K562 (cell line): ENCODE data around the gene MYL12A. TPM values are rescaled to one million over a fixed set of nuclear protein-coding genes. Genes with fewer than 3 reads are reported as not detected.

Experiments
- CCAR2 ChIP-seq: fragments of 200-400 bp; formaldehyde crosslinking; IDR thresholded peaks from 2 replicates; pipeline ENCODE4 v1.6.1; 2017; ENCODE audit warnings: mild to moderate bottlenecking, low read depth, low read length
- CEBPG ChIP-seq, 3 experiments: fragments of 200-800 bp in 1 of 3; sonication (Bioruptor generic) in 1 of 3; sonication (generic) in 1 of 3; formaldehyde crosslinking in 1 of 3; IDR thresholded peaks in 2 of 3; conservative IDR thresholded peaks in 1 of 3; 2 replicates each; pipeline versions ENCODE4 v1.6.1 to v1.8.0; 2016 to 2022; ENCODE audit warnings: missing compliant biosample characterization in 2 of 3, missing genetic modification characterization in 2 of 3, mild to moderate bottlenecking in 1 of 3, missing genetic modification reagents in 1 of 3
- EHMT2 ChIP-seq: fragments of 450-650 bp; IDR thresholded peaks from 2 replicates; pipeline ENCODE4 v1.6.1; 2018; ENCODE audit warnings: antibody characterized with exemption
- ERF ChIP-seq: fragments of 450-650 bp; formaldehyde crosslinking; IDR thresholded peaks from 2 replicates; pipeline ENCODE4 v1.4.0; 2020; ENCODE audit warnings: mild to moderate bottlenecking, mixed read lengths
- IRF9 ChIP-seq: fragments of 450-650 bp; IDR thresholded peaks from 2 replicates; pipeline ENCODE4 v1.6.1; 2016; ENCODE audit warnings: missing biosample characterization, missing genetic modification characterization
- KDM4B ChIP-seq, 2 experiments: fragments of 450-650 bp in 1 of 2; sonication (generic) in 1 of 2; IDR thresholded peaks; 2 replicates each; pipeline ENCODE4 v1.6.1; 2016 to 2017; ENCODE audit warnings: borderline replicate concordance in 2 of 2, antibody characterized with exemption in 1 of 2, low read depth in 1 of 2, mild to moderate bottlenecking in 1 of 2
- NFIX ChIP-seq: fragments of 250-450 bp; sonication (Bioruptor Pico); IDR thresholded peaks from 2 replicates; pipeline ENCODE4 v1.4.0; 2020; ENCODE audit warnings: low read depth, mild to moderate bottlenecking, moderate library complexity
- PHF20 ChIP-seq: fragments of 450-650 bp; IDR thresholded peaks from 2 replicates; pipeline ENCODE4 v1.6.1; 2018; ENCODE audit not compliant: partially characterized antibody
- PTBP1 ChIP-seq: fragments of 200-400 bp; formaldehyde crosslinking; IDR thresholded peaks from 2 replicates; pipeline ENCODE4 v1.6.1; 2017; ENCODE audit warnings: low read depth, low read length
- RFX5 ChIP-seq: IDR thresholded peaks from 2 replicates; pipeline ENCODE4 v1.6.1; 2011; ENCODE audit warnings: low read depth, mild to moderate bottlenecking, improper control_type of control experiment, low read length
- TBL1XR1 ChIP-seq, 2 experiments: IDR thresholded peaks; 2 replicates each; pipeline ENCODE4 v1.6.1; 2012; ENCODE audit warnings: improper control_type of control experiment in 2 of 2, low read length in 2 of 2, mild to moderate bottlenecking in 1 of 2
- ZNF431 ChIP-seq: sonication (generic); formaldehyde crosslinking; IDR thresholded peaks from 2 replicates; pipeline ENCODE4 v1.8.0; 2022; ENCODE audit warnings: mild to moderate bottlenecking, missing genetic modification reagents
- ZNF586 ChIP-seq: fragments of 450-650 bp; formaldehyde crosslinking; conservative IDR thresholded peaks from 2 replicates; pipeline ENCODE4 v1.4.0; 2020; ENCODE audit warnings: mild to moderate bottlenecking, moderate library complexity
- ZNF699 ChIP-seq: fragments of 250-450 bp; sonication (Bioruptor Pico); IDR thresholded peaks from 2 replicates; pipeline ENCODE4 v1.8.0; 2021; ENCODE audit warnings: mild to moderate bottlenecking, moderate library complexity; ENCODE audit not compliant: insufficient replicate concordance
- ZSCAN32 ChIP-seq: fragments of 450-650 bp; formaldehyde crosslinking; IDR thresholded peaks from 2 replicates; pipeline ENCODE4 v1.4.0; 2020; ENCODE audit warnings: mild to moderate bottlenecking, moderate library complexity
- polyA plus RNA-seq, 8 experiments: library from polyadenylated mRNA; depleted of rRNA in 4 of 8; stranded (reverse) in 5 of 8; unstranded in 3 of 8; fragments of >200 nt; fragmentation: Nextera tagmentation in 2 of 8; fragmentation: Illumina TruSeq in 1 of 8; extraction: Ambion mirVana in 2 of 8; extraction: Trizol in 1 of 8; gene quantifications; 2 replicates each; pipeline versions ENCODE4 v1.2.1 to v1.2.3, GENCODE V29; 2011 to 2014; ENCODE audit warnings: inconsistent platforms in 1 of 8, missing spikeins in 1 of 8
- total RNA-seq, 7 experiments: library from RNA; depleted of rRNA in 6 of 7; stranded (reverse); fragments of >200 nt in 6 of 7; fragmentation: Illumina TruSeq in 2 of 7; extraction: Trizol in 2 of 7; gene quantifications; 2 replicates each; pipeline versions ENCODE4 v1.2.1 to v1.2.3, GENCODE V29; 2011 to 2021; ENCODE audit warnings: low replicate concordance in 1 of 7
- TF ChIP-seq, protein P1 (sequence below), 2 experiments: IDR thresholded peaks in 1 of 2; conservative IDR thresholded peaks in 1 of 2; 2 replicates each; pipeline ENCODE4 v1.6.1; 2016; ENCODE audit warnings: low read depth in 2 of 2, mild to moderate bottlenecking in 1 of 2, missing compliant biosample characterization in 1 of 2, missing genetic modification characterization in 1 of 2, moderate library complexity in 1 of 2
- TF ChIP-seq, protein P2 (sequence below): fragments of 250-450 bp; sonication (Bioruptor Pico); IDR thresholded peaks from 2 replicates; pipeline ENCODE4 v1.4.0; 2020

Gene MYL12A
- total and polyA plus RNA-seq, 9 of the 15 experiments (the other 6 are each of a cell fraction or from before 2014, with no cell fraction given): 308 to 1,031 (median 559) TPM

GRCh38 chr18:3247240-3248061 lies at the start of gene MYL12A (continued):
- no peak for TF ChIP-seq RFX5
- TF ChIP-seq PTBP1: 0 out of 2 replicates have a peak, but pooled peaks have one; percentile 54
- TF ChIP-seq, protein P1, sequence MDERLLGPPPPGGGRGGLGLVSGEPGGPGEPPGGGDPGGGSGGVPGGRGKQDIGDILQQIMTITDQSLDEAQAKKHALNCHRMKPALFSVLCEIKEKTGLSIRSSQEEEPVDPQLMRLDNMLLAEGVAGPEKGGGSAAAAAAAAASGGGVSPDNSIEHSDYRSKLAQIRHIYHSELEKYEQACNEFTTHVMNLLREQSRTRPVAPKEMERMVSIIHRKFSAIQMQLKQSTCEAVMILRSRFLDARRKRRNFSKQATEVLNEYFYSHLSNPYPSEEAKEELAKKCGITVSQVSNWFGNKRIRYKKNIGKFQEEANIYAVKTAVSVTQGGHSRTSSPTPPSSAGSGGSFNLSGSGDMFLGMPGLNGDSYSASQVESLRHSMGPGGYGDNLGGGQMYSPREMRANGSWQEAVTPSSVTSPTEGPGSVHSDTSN (CRISPR knock-in tag; IDR thresholded peaks at IDR 0.05; ENCODE audit: low read depth): no peak
- TF ChIP-seq, protein P1 (tag; conservative IDR thresholded peaks at IDR 0.05; ENCODE audit: low read depth): no peak
- TF ChIP-seq ZSCAN32: no peak
- no peak for TF ChIP-seq NFIX (CRISPR knock-in tag)
- no peak for TF ChIP-seq ZNF586 (CRISPR knock-in tag)
- no peak; the same call in 1 of the 2 replicates for TF ChIP-seq ERF (CRISPR knock-in tag)
- TF ChIP-seq CEBPG (CRISPR knock-in tag; IDR thresholded peaks at IDR 0.05): no peak
- TF ChIP-seq CEBPG (tag; conservative IDR thresholded peaks at IDR 0.05 in 1 of 2, IDR thresholded peaks at IDR 0.05 in 1 of 2): no peak
- TF ChIP-seq TBL1XR1 (IDR thresholded peaks at IDR 0.05; ENCODE audit: low read length in 2 of 2): no peak; a peak in 1 of 4 replicates
- 0 out of 2 replicates have a peak, but pooled peaks have one; percentile 49 for TF ChIP-seq ZNF431 (CRISPR knock-in tag)
- no peak for TF ChIP-seq PHF20
- TF ChIP-seq CCAR2: no peak
- TF ChIP-seq IRF9: no peak
- TF ChIP-seq KDM4B (IDR thresholded peaks at IDR 0.05; ENCODE audit: borderline replicate concordance in 2 of 2, low read depth in 1 of 2): 0 out of 4 replicates have a peak, but pooled peaks of 1 of the 2 experiments have one; percentile 75
- TF ChIP-seq EHMT2: no peak
- TF ChIP-seq, protein P2, sequence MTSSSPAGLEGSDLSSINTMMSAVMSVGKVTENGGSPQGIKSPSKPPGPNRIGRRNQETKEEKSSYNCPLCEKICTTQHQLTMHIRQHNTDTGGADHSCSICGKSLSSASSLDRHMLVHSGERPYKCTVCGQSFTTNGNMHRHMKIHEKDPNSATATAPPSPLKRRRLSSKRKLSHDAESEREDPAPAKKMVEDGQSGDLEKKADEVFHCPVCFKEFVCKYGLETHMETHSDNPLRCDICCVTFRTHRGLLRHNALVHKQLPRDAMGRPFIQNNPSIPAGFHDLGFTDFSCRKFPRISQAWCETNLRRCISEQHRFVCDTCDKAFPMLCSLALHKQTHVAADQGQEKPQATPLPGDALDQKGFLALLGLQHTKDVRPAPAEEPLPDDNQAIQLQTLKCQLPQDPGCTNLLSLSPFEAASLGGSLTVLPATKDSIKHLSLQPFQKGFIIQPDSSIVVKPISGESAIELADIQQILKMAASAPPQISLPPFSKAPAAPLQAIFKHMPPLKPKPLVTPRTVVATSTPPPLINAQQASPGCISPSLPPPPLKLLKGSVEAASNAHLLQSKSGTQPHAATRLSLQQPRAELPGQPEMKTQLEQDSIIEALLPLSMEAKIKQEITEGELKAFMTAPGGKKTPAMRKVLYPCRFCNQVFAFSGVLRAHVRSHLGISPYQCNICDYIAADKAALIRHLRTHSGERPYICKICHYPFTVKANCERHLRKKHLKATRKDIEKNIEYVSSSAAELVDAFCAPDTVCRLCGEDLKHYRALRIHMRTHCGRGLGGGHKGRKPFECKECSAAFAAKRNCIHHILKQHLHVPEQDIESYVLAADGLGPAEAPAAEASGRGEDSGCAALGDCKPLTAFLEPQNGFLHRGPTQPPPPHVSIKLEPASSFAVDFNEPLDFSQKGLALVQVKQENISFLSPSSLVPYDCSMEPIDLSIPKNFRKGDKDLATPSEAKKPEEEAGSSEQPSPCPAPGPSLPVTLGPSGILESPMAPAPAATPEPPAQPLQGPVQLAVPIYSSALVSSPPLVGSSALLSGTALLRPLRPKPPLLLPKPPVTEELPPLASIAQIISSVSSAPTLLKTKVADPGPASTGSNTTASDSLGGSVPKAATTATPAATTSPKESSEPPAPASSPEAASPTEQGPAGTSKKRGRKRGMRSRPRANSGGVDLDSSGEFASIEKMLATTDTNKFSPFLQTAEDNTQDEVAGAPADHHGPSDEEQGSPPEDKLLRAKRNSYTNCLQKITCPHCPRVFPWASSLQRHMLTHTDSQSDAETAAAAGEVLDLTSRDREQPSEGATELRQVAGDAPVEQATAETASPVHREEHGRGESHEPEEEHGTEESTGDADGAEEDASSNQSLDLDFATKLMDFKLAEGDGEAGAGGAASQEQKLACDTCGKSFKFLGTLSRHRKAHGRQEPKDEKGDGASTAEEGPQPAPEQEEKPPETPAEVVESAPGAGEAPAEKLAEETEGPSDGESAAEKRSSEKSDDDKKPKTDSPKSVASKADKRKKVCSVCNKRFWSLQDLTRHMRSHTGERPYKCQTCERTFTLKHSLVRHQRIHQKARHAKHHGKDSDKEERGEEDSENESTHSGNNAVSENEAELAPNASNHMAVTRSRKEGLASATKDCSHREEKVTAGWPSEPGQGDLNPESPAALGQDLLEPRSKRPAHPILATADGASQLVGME (CRISPR knock-in tag): peak; percentile 74
- no peak for TF ChIP-seq ZNF699 (CRISPR knock-in tag)
